CD14-positive monocyte (primary cell): ENCODE data around the gene ANKRD44. TPM values are rescaled to one million over a fixed set of nuclear protein-coding genes. Genes with fewer than 3 reads are reported as not detected.
A peak's percentile ranks its signal among the peaks of the same experiment; 100 is the strongest.

ENCODE experiments used
- DNase-seq, 3 donors: peaks; one replicate each; pipeline ENCODE4 v3.0.0-alpha.2; 2011 to 2022
- H2AFZ ChIP-seq: 2 replicates; pipeline ENCODE4 v1.6.0; 2012; ENCODE audit warnings: mild to moderate bottlenecking, low read depth, low read length, inconsistent platforms; ENCODE audit not compliant: insufficient read depth, poor library complexity, severe bottlenecking
- H3K27ac ChIP-seq, 2 donors: 1 replicate in 1 of 2; 2 replicates in 1 of 2; pipeline ENCODE4 v1.5.1; 2012 to 2013; ENCODE audit warnings: low read length in 2 of 2, control low read depth in 1 of 2, inconsistent platforms in 1 of 2, low read depth in 1 of 2, mild to moderate bottlenecking in 1 of 2
- H3K27me3 ChIP-seq, 2 donors: one replicate each; pipeline versions ENCODE4 v1.6.0 to v1.6.1; 2011 to 2013; ENCODE audit warnings: low read length in 2 of 2; ENCODE audit not compliant: control insufficient read depth in 2 of 2, insufficient read depth in 2 of 2
- H3K36me3 ChIP-seq, 2 donors: replicated peaks in 1 of 2; 1 replicate in 1 of 2; 2 replicates in 1 of 2; pipeline versions ENCODE4 v1.5.1 to v1.6.1; 2012 to 2013; ENCODE audit warnings: low read length in 2 of 2, control low read depth in 1 of 2, inconsistent platforms in 1 of 2, mild to moderate bottlenecking in 1 of 2; ENCODE audit not compliant: insufficient read depth in 2 of 2, control insufficient read depth in 1 of 2
- H3K4me1 ChIP-seq, 2 donors: 1 replicate in 1 of 2; 2 replicates in 1 of 2; pipeline versions ENCODE4 v1.5.1 to v1.6.1; 2012 to 2013; ENCODE audit warnings: low read length in 2 of 2, control low read depth in 1 of 2, inconsistent platforms in 1 of 2, mild to moderate bottlenecking in 1 of 2, moderate library complexity in 1 of 2; ENCODE audit not compliant: insufficient read depth in 2 of 2, control insufficient read depth in 1 of 2
- H3K4me2 ChIP-seq: replicated peaks from 2 replicates; pipeline ENCODE3; 2012; ENCODE audit warnings: low read length, moderate library complexity, mild to moderate bottlenecking; ENCODE audit not compliant: poor library complexity, severe bottlenecking; ENCODE audit errors: extremely low read depth
- H3K4me3 ChIP-seq, 3 experiments: fragments of 200-600 bp in 1 of 3; sonication (generic) in 1 of 3; replicated peaks in 1 of 3; 1 replicate in 2 of 3; 2 replicates in 1 of 3; pipeline ENCODE4 v1.5.1; 2011 to 2013; ENCODE audit warnings: low read length in 3 of 3, mild to moderate bottlenecking in 3 of 3, control low read depth in 2 of 3, low read depth in 2 of 3, inconsistent platforms in 1 of 3, moderate library complexity in 1 of 3
- H3K79me2 ChIP-seq: 2 replicates; pipeline ENCODE4 v1.6.0; 2012; ENCODE audit warnings: mild to moderate bottlenecking, control low read depth, inconsistent platforms, low read length, moderate library complexity; ENCODE audit not compliant: insufficient read depth
- H3K9ac ChIP-seq: 2 replicates; pipeline ENCODE4 v1.6.0; 2017; ENCODE audit warnings: low read length, mild to moderate bottlenecking; ENCODE audit not compliant: insufficient read depth, poor library complexity, severe bottlenecking
- H3K9me3 ChIP-seq, 2 donors: replicated peaks in 1 of 2; 1 replicate in 1 of 2; 2 replicates in 1 of 2; pipeline versions ENCODE4 v1.5.1 to v1.6.1; 2012 to 2013; ENCODE audit warnings: low read length in 2 of 2, control low read depth in 1 of 2; ENCODE audit not compliant: control insufficient read depth in 1 of 2, insufficient read depth in 1 of 2
- H4K20me1 ChIP-seq: 2 replicates; pipeline ENCODE4 v1.6.0; 2012; ENCODE audit warnings: mild to moderate bottlenecking, low read length, control low read depth, moderate library complexity; ENCODE audit not compliant: insufficient read depth
- H3K27ac Mint-ChIP-seq, 7 donors: one replicate each; pipeline ENCODE4 v1.8.0; 2020; ENCODE audit warnings: mild to moderate bottlenecking in 7 of 7, mixed read lengths in 7 of 7, moderate library complexity in 6 of 7, inconsistent platforms in 2 of 7
- H3K27me3 Mint-ChIP-seq, 3 donors: one replicate each; pipeline ENCODE4 v1.8.0; 2021 to 2022; ENCODE audit warnings: low read depth in 3 of 3, mild to moderate bottlenecking in 3 of 3, mixed read lengths in 3 of 3, moderate library complexity in 3 of 3, inconsistent platforms in 1 of 3
- H3K36me3 Mint-ChIP-seq, 2 donors: one replicate each; pipeline ENCODE4 v1.8.0; 2020; ENCODE audit warnings: mixed read lengths in 2 of 2, inconsistent platforms in 1 of 2, mild to moderate bottlenecking in 1 of 2
- H3K4me1 Mint-ChIP-seq: one replicate; pipeline ENCODE4 v1.8.0; 2020; ENCODE audit warnings: mild to moderate bottlenecking, mixed read lengths
- H3K4me3 Mint-ChIP-seq, 2 donors: one replicate each; pipeline ENCODE4 v1.8.0; 2020; ENCODE audit warnings: mild to moderate bottlenecking in 2 of 2, mixed read lengths in 2 of 2, moderate library complexity in 1 of 2
- H3K9me3 Mint-ChIP-seq, 7 donors: one replicate each; pipeline ENCODE4 v1.8.0; 2020 to 2022; ENCODE audit warnings: mixed read lengths in 7 of 7, mild to moderate bottlenecking in 6 of 7, moderate library complexity in 6 of 7, inconsistent platforms in 2 of 7
- CTCF ChIP-seq: fragments of 200-600 bp; IDR thresholded peaks from one replicate; pipeline ENCODE4 v1.8.0; 2022; ENCODE audit warnings: antibody characterized with exemption, mild to moderate bottlenecking
- WGBS: methylation state at CpG from one replicate; pipeline ENCODE4 v1.1.5; 2013; ENCODE audit warnings: missing lambda C conversion rate; ENCODE audit not compliant: insufficient coverage; 5-methylcytosine and 5-hydroxymethylcytosine counted together
- intact Hi-C, 2 donors: fragments of 100-400 bp; cut with micrococcal nuclease; formaldehyde crosslinking; loops; one replicate each; pipeline versions ENCODE4 v1.15.0 to v1.15.1; 2023
- polyA plus RNA-seq, 3 donors: library from polyadenylated mRNA; depleted of rRNA in 1 of 3; unstranded in 2 of 3; stranded (reverse) in 1 of 3; fragments of 300-500 nt in 2 of 3; fragments of >200 nt in 1 of 3; fragmentation: Illumina TruSeq in 2 of 3; gene quantifications; 1 replicate in 2 of 3; 2 replicates in 1 of 3; pipeline ENCODE4 v1.2.3, GENCODE V29; 2012 to 2021

ANKRD44 gene
- polyA plus RNA-seq, 3 donors: 55.7 to 91.9 (median 64.9) TPM

DNA sequence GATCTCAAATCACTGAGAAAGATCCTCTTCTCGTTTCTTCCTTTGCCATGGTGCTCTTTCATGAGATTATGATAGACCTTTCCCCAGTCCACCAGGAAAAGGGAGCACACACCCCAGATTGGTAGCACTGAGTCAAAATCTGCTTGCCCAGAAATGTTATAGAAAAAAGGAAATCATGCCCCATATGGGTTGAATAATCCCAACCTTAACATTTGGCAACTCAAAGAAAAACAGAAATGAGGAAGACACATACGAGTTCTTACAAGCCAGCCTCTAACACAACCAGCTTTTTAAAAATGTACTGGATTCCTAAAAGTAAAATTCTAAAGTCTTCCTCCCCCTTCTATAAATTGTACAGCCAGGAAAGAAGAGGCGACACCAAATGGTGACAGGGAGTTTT lies 103.0 kb downstream of the ANKRD44 start:
- Histone ChIP-seq H3K36me3 (peaks cover 0 to 10% of the 10 kb centered on the region in 2 donors), H3K4me3 (peak overlapping the region in 1 of 3 experiments; percentile 40), H2AFZ (no peak overlapping the region), H4K20me1 (peaks cover 37% of the 10 kb centered on the region), H3K27ac (peak overlapping the region in 1 of 2 donors; percentile 95), H3K4me2 (peak overlapping the region; percentile 43), H3K79me2 (peaks cover 98% of the 10 kb centered on the region), H3K9ac (no peak overlapping the region), H3K4me1 (peaks cover 76 to 80% of the 10 kb centered on the region in 2 donors), H3K9me3 (no peaks in the 10 kb centered on the region), H3K27me3 (no peaks in the 10 kb centered on the region)
- no CpG with 5 or more reads among the region's 3 CpGs for WGBS
- DNase-seq: peak in 2 of 3 donors; percentile 48 to 61
- Mint-ChIP-seq H3K4me3 (peak overlapping the region; percentile 61 to 70), H3K27me3 (no peaks in the 10 kb centered on the region), H3K9me3 (no peaks in the 10 kb centered on the region), H3K36me3 (peaks cover 12 to 22% of the 10 kb centered on the region in 2 donors), H3K27ac (peak overlapping the region; percentile 96 to 100 (median 100)), H3K4me1 (peaks cover 79% of the 10 kb centered on the region)
- TF ChIP-seq CTCF: no peak
- intact Hi-C loops: loop anchor here in 1 of 2 donors (10.0 kb wide), 1 partner anchor 47 kb away; no protein-coding TSS in a partner anchor

- peak overlapping the region; percentile 43 for H3K4me2 ChIP-seq
- Mint-ChIP-seq H3K9me3 (no peaks in the 10 kb centered on the region), H3K27ac (peak overlapping the region; percentile 96 to 100 (median 100)), H3K27me3 (peaks cover 0 to 3% (median 0%) of the 10 kb centered on the region in 3 donors), H3K4me3 (no peak overlapping the region), H3K4me1 (peaks cover 76% of the 10 kb centered on the region), H3K36me3 (peaks cover 17 to 27% of the 10 kb centered on the region in 2 donors)
- no peaks in the 10 kb centered on the region for H3K9me3 ChIP-seq
- no peak overlapping the region for H3K9ac ChIP-seq
- no peak for DNase-seq
- peaks cover 71 to 76% of the 10 kb centered on the region in 2 donors for H3K4me1 ChIP-seq
- H2AFZ ChIP-seq: no peak overlapping the region
- no peaks in the 10 kb centered on the region for H3K27me3 ChIP-seq
- intact Hi-C loops: loop anchor here in 1 of 2 donors (10.0 kb wide), 1 partner anchor 48 kb away; no protein-coding TSS in a partner anchor
- TF ChIP-seq CTCF: no peak
- peaks cover 98% of the 10 kb centered on the region for H3K79me2 ChIP-seq
- H3K4me3 ChIP-seq: peak overlapping the region in 1 of 3 experiments; percentile 40
- peaks cover 0 to 10% of the 10 kb centered on the region in 2 donors for H3K36me3 ChIP-seq
- peaks cover 32% of the 10 kb centered on the region for H4K20me1 ChIP-seq
- peak overlapping the region in 1 of 2 donors; percentile 95 for H3K27ac ChIP-seq
- no CpG with 5 or more reads among the region's 2 CpGs for WGBS
These were observed 103.5 kb downstream of the ANKRD44 start for GRCh38 chr2:197207106-197207505.
